Skeletal muscle satellite cell (primary cell): ENCODE measurements around the gene RAD51B.
"Not testable (repeated sequence)": the region's sequence is repeated elsewhere in the genome, so short reads cannot be mapped to it uniquely, and the experiment has no call there.

ENCODE experiments used
- H3K27me3 ChIP-seq: 2 replicates; pipeline ENCODE4 v1.7.0; 2013; ENCODE audit warnings: low read length; ENCODE audit not compliant: control insufficient read depth, insufficient read depth
- H3K36me3 ChIP-seq: 2 replicates; pipeline ENCODE4 v1.7.0; 2013; ENCODE audit warnings: mild to moderate bottlenecking, control low read depth, low read length; ENCODE audit not compliant: insufficient read depth
- H3K4me1 ChIP-seq: 2 replicates; pipeline ENCODE4 v1.7.0; 2013; ENCODE audit warnings: low read length; ENCODE audit not compliant: control insufficient read depth, insufficient read depth
- H3K4me2 ChIP-seq: 2 replicates; pipeline ENCODE4 v1.7.0; 2013; ENCODE audit warnings: mild to moderate bottlenecking, low read length
- H3K4me3 ChIP-seq: 2 replicates; pipeline ENCODE4 v1.7.0; 2013; ENCODE audit warnings: low read length
- H3K9ac ChIP-seq: 2 replicates; pipeline ENCODE4 v1.7.0; 2013; ENCODE audit warnings: mild to moderate bottlenecking, low read depth, low read length, moderate library complexity
- H3K9me3 ChIP-seq: replicated peaks from 2 replicates; pipeline ENCODE4 v1.7.0; 2013; ENCODE audit warnings: mild to moderate bottlenecking, control low read depth, low read length

RAD51B gene

GRCh38 chr14:68257969-68258368, 438.4 kb downstream of the RAD51B start:
- no peak overlapping the region for H3K4me3 ChIP-seq
- H3K4me1 ChIP-seq: peaks cover 17% of the 10 kb centered on the region
- H3K27me3 ChIP-seq: no peaks in the 10 kb centered on the region
- no peaks in the 10 kb centered on the region for H3K9me3 ChIP-seq
- H3K4me2 ChIP-seq: no peak overlapping the region
- no peaks in the 10 kb centered on the region for H3K36me3 ChIP-seq
- H3K9ac ChIP-seq: no peak overlapping the region

- H3K36me3 ChIP-seq, H3K9me3 ChIP-seq, H3K4me3 ChIP-seq, H3K27me3 ChIP-seq, H3K9ac ChIP-seq, H3K4me2 ChIP-seq: not testable (repeated sequence)
- H3K4me1 ChIP-seq: peaks cover 17% of the 10 kb centered on the region
These were observed 439.4 kb downstream of the RAD51B start for GRCh38 chr14:68258995-68259394.

GRCh38 chr14:68260121-68260520, 440.5 kb downstream of the RAD51B start:
- H3K27me3 ChIP-seq: no peaks in the 10 kb centered on the region
- peaks cover 11% of the 10 kb centered on the region for H3K4me1 ChIP-seq
- H3K9ac ChIP-seq: no peak overlapping the region
- H3K4me3 ChIP-seq: no peak overlapping the region
- H3K36me3 ChIP-seq: no peaks in the 10 kb centered on the region
- no peak overlapping the region for H3K4me2 ChIP-seq
- H3K9me3 ChIP-seq: no peaks in the 10 kb centered on the region

GRCh38 chr14:68261092-68261842, 441.7 kb downstream of the RAD51B start:
- no peaks in the 10 kb centered on the region for H3K9me3 ChIP-seq
- no peaks in the 10 kb centered on the region for H3K36me3 ChIP-seq
- H3K9ac ChIP-seq: no peak overlapping the region
- no peak overlapping the region for H3K4me2 ChIP-seq
- no peak overlapping the region for H3K4me3 ChIP-seq
- H3K27me3 ChIP-seq: no peaks in the 10 kb centered on the region
- no peaks in the 10 kb centered on the region for H3K4me1 ChIP-seq

GRCh38 chr14:68262567-68262966, 443.0 kb downstream of the RAD51B start:
- Histone ChIP-seq H3K4me3 (no peak overlapping the region), H3K9me3 (no peaks in the 10 kb centered on the region), H3K36me3 (no peaks in the 10 kb centered on the region), H3K4me1 (no peaks in the 10 kb centered on the region), H3K9ac (no peak overlapping the region), H3K27me3 (no peaks in the 10 kb centered on the region), H3K4me2 (no peak overlapping the region)

- no peaks in the 10 kb centered on the region for H3K27me3 ChIP-seq
- no peaks in the 10 kb centered on the region for H3K36me3 ChIP-seq
- H3K4me2 ChIP-seq: no peak overlapping the region
- no peak overlapping the region for H3K9ac ChIP-seq
- no peaks in the 10 kb centered on the region for H3K9me3 ChIP-seq
- no peaks in the 10 kb centered on the region for H3K4me1 ChIP-seq
- no peak overlapping the region for H3K4me3 ChIP-seq
These were observed 444.1 kb downstream of the RAD51B start for GRCh38 chr14:68263563-68264259.

- no peaks in the 10 kb centered on the region for H3K27me3 ChIP-seq
- no peaks in the 10 kb centered on the region for H3K4me1 ChIP-seq
- H3K4me3 ChIP-seq: no peak overlapping the region
- no peaks in the 10 kb centered on the region for H3K9me3 ChIP-seq
- H3K4me2 ChIP-seq: no peak overlapping the region
- no peaks in the 10 kb centered on the region for H3K36me3 ChIP-seq
- no peak overlapping the region for H3K9ac ChIP-seq
These were observed 444.6 kb downstream of the RAD51B start for GRCh38 chr14:68264260-68264569.

GRCh38 chr14:68266998-68267397, 447.4 kb downstream of the RAD51B start:
- Histone ChIP-seq H3K4me2 (no peak overlapping the region), H3K36me3 (no peaks in the 10 kb centered on the region), H3K4me1 (no peaks in the 10 kb centered on the region), H3K9me3 (no peaks in the 10 kb centered on the region), H3K9ac (no peak overlapping the region), H3K4me3 (no peak overlapping the region), H3K27me3 (no peaks in the 10 kb centered on the region)

GRCh38 chr14:68268197-68268596, 448.6 kb downstream of the RAD51B start:
- Histone ChIP-seq H3K36me3 (no peaks in the 10 kb centered on the region), H3K4me2 (no peak overlapping the region), H3K9me3 (no peaks in the 10 kb centered on the region), H3K9ac (no peak overlapping the region), H3K4me1 (no peaks in the 10 kb centered on the region), H3K4me3 (no peak overlapping the region), H3K27me3 (no peaks in the 10 kb centered on the region)

GRCh38 chr14:68268719-68269118, 449.1 kb downstream of the RAD51B start:
- no peaks in the 10 kb centered on the region for H3K36me3 ChIP-seq
- no peak overlapping the region for H3K4me3 ChIP-seq
- no peak overlapping the region for H3K9ac ChIP-seq
- H3K4me1 ChIP-seq: no peaks in the 10 kb centered on the region
- no peaks in the 10 kb centered on the region for H3K27me3 ChIP-seq
- no peak overlapping the region for H3K4me2 ChIP-seq
- H3K9me3 ChIP-seq: no peaks in the 10 kb centered on the region

GRCh38 chr14:68269136-68269927, 449.8 kb downstream of the RAD51B start:
- Histone ChIP-seq H3K27me3 (no peaks in the 10 kb centered on the region), H3K9ac (no peak overlapping the region), H3K36me3 (no peaks in the 10 kb centered on the region), H3K4me3 (no peak overlapping the region), H3K4me2 (no peak overlapping the region), H3K4me1 (no peaks in the 10 kb centered on the region), H3K9me3 (no peaks in the 10 kb centered on the region)
